HUES64 (cell line): Measurements from ENCODE around the gene NELFCD.
"Not testable (repeated sequence)": the region's sequence is repeated elsewhere in the genome, so short reads cannot be mapped to it uniquely, and the experiment has no call there.

Experiments used
- H3K27ac ChIP-seq: 2 replicates; pipeline ENCODE4 v1.7.0; 2013; ENCODE audit warnings: low read depth, low read length, inconsistent platforms
- H3K27me3 ChIP-seq: 2 replicates; pipeline ENCODE4 v1.6.1; 2013; ENCODE audit warnings: mild to moderate bottlenecking, low read length; ENCODE audit not compliant: insufficient read depth
- H3K36me3 ChIP-seq: 2 replicates; pipeline ENCODE4 v1.6.1; 2013; ENCODE audit warnings: mild to moderate bottlenecking, low read length; ENCODE audit not compliant: insufficient read depth
- H3K4me1 ChIP-seq: 2 replicates; pipeline ENCODE4 v1.6.1; 2013; ENCODE audit warnings: mild to moderate bottlenecking, low read length, moderate library complexity; ENCODE audit not compliant: insufficient read depth
- H3K4me3 ChIP-seq: 2 replicates; pipeline ENCODE4 v1.5.1; 2013; ENCODE audit warnings: mild to moderate bottlenecking, low read length, moderate library complexity
- H3K9ac ChIP-seq: 2 replicates; pipeline ENCODE4 v1.6.1; 2013; ENCODE audit warnings: mild to moderate bottlenecking, low read depth, low read length
- H3K9me3 ChIP-seq: 2 replicates; pipeline ENCODE4 v1.6.1; 2013; ENCODE audit warnings: low read depth, low read length; ENCODE audit not compliant: insufficient read depth
- WGBS: fragments of 150-250, 120-280 bp; methylation state at CpG from one replicate; pipeline ENCODE4 v1.1.7; 2013; ENCODE audit warnings: missing lambda C conversion rate; 5-methylcytosine and 5-hydroxymethylcytosine counted together

NELFCD gene

DNA sequence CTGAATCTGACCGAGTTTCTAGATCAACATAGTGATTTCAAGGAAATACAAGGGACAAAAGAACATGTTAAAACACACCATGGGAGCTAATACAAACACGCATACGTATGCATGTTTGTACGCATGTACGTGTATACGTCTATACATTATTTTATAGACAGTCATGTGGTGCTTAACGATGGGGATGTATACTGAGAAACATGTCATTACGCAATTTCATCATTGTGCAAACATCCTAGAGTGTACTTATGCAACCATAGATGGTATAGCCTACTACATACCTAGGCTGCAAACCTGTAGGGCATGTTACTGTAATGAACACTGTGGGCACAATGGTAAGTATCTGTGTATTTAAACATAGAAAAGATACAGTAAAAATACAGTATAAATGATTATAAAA, 25.0 kb upstream of the NELFCD start:
- no peaks in the 10 kb centered on the region for H3K9me3 ChIP-seq
- no peak overlapping the region for H3K4me3 ChIP-seq
- no peak overlapping the region for H3K27ac ChIP-seq
- no peak overlapping the region for H3K9ac ChIP-seq
- no peaks in the 10 kb centered on the region for H3K27me3 ChIP-seq
- WGBS: 97% methylated on average over 8 of the region's 8 CpGs
- no peaks in the 10 kb centered on the region for H3K36me3 ChIP-seq
- H3K4me1 ChIP-seq: no peaks in the 10 kb centered on the region

- Histone ChIP-seq H3K9ac (no peak overlapping the region), H3K27me3 (no peaks in the 10 kb centered on the region), H3K4me1 (no peaks in the 10 kb centered on the region), H3K27ac (no peak overlapping the region), H3K4me3 (no peak overlapping the region), H3K36me3 (no peaks in the 10 kb centered on the region), H3K9me3 (no peaks in the 10 kb centered on the region)
- 91% methylated on average over 6 of the region's 6 CpGs for WGBS
Measured at GRCh38 chr20:58959652-58960051, 21.4 kb upstream of the NELFCD start.

GRCh38 chr20:58963060-58963584, 17.9 kb upstream of the NELFCD start:
- Histone ChIP-seq H3K9ac (no peak overlapping the region), H3K4me1 (no peaks in the 10 kb centered on the region), H3K27ac (no peak overlapping the region), H3K4me3 (no peak overlapping the region), H3K9me3 (no peaks in the 10 kb centered on the region), H3K27me3 (no peaks in the 10 kb centered on the region), H3K36me3 (no peaks in the 10 kb centered on the region)
- 74% methylated on average over 6 of the region's 8 CpGs for WGBS

DNA sequence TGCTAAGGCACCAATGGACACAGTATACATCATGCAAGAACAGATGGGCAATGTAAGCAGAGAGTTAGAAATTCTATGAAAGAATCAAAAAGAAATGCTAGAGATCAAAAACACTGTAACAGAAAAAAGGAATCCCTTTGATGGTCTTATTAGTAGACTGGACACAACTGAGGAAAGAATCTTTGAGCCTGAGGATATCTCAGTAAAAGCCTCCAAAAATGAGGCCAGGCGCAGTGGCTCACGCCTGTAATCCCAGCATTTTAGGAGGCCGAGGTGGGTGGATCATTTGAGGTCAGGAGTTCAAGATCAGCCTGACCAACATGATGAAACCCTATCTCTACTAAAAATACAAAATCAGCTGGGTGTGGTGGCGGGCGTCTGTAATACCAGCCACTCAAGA, 17.1 kb upstream of the NELFCD start:
- not testable (repeated sequence) for H3K36me3 ChIP-seq, H3K9ac ChIP-seq, H3K4me1 ChIP-seq, H3K27ac ChIP-seq, H3K27me3 ChIP-seq, H3K9me3 ChIP-seq, H3K4me3 ChIP-seq
- WGBS: 86% methylated on average over 5 of the region's 5 CpGs

DNA sequence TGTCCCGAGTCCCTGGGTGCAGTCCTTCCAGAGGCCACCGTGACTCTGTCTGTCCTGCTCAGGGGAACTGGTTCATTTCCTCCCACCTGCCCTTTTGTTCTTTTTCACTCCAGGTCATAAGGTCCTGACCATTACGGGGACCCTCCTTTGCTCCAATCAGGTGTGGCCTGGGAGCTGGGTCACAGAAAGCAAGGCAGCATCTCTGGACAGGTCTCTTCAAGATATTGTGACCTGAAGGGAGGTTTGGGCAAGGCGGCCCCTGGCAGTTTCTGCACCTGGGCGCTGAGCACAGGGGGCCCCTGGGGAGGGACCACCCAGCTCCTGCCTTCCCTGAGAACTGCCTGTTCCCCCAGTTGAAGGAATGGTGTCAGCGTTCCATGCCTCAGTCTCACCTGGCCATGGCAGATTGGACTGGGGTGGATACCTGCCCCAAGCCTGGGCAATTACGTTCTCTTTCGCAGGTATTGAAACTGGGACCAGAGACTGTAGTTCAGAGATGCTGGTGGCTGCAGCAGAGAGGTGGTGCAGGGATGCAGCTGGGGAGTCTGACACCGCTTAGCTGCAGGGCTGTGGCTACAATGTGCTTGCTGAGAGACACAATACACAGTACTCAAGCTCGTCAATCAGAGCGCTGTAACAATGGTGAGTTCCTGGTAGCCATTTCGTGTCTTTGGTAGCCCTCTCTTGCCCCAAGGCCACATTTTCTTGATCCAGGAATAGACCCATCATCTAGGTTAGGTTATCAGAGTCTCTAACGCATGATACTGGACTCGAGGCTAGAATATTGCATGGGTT, 15.6 kb upstream of the NELFCD start:
- Histone ChIP-seq H3K4me1 (no peaks in the 10 kb centered on the region), H3K36me3 (no peaks in the 10 kb centered on the region), H3K9me3 (peaks cover 2% of the 10 kb centered on the region; the same call in 1 of the 2 replicates), H3K4me3 (no peak overlapping the region), H3K27me3 (no peaks in the 10 kb centered on the region), H3K27ac (no peak overlapping the region), H3K9ac (no peak overlapping the region)
- WGBS: 77% methylated on average over 14 of the region's 14 CpGs

DNA sequence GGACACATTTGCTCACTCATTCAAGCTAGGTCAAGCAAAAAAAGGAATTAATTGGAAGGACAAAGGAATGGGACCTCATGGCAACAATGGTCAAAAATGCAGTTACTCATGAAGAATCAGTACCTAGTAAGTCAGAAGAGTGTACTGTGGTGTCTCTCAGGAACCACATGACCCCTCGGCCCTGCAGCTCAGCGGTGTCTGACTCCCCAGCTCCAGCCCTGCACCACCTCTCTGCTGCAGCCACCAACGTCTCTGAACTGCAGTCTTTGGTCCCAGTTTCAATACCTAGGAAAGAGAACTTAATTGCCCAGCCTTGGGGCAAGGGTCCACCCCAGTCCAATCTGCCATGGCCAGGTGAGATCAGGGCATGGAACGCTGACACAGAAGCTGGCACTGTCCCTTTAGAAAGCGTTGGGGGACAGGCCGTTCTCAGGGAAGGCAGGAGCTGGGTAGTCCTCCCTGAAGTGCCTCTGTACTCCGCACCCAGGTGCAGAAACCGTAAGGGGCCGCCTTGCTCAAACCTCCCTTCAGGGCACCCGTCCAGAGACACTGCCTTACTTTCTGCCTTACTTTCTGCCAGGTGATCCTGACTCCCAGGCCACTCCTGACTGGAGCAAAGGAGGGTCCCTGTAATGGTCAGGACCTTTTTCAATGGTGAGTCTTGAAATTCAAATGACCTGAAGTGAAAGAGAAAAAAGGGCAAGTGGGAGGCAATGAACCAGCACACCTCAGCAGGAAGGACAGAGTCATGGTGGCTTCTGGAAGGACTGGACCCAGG, 13.2 kb upstream of the NELFCD start:
- no peak overlapping the region for H3K4me3 ChIP-seq
- peaks cover 2% of the 10 kb centered on the region; the same call in 1 of the 2 replicates for H3K9me3 ChIP-seq
- no peaks in the 10 kb centered on the region for H3K36me3 ChIP-seq
- no peaks in the 10 kb centered on the region for H3K27me3 ChIP-seq
- H3K4me1 ChIP-seq: no peaks in the 10 kb centered on the region
- 88% methylated on average over 10 of the region's 10 CpGs for WGBS
- no peak overlapping the region for H3K27ac ChIP-seq
- H3K9ac ChIP-seq: no peak overlapping the region

- Histone ChIP-seq H3K9ac (no peak overlapping the region), H3K27ac (no peak overlapping the region), H3K4me1 (no peaks in the 10 kb centered on the region), H3K4me3 (no peak overlapping the region), H3K36me3 (no peaks in the 10 kb centered on the region), H3K27me3 (no peaks in the 10 kb centered on the region), H3K9me3 (peaks cover 2% of the 10 kb centered on the region; the same call in 1 of the 2 replicates)
- WGBS: 72% methylated on average over 2 of the region's 2 CpGs
Measured at GRCh38 chr20:58969439-58969838, 11.6 kb upstream of the NELFCD start.

- no peaks in the 10 kb centered on the region for H3K4me1 ChIP-seq
- no peak overlapping the region for H3K27ac ChIP-seq
- H3K4me3 ChIP-seq: no peak overlapping the region
- no peaks in the 10 kb centered on the region for H3K36me3 ChIP-seq
- peaks cover 3% of the 10 kb centered on the region; the same call in 1 of the 2 replicates for H3K9me3 ChIP-seq
- 100% methylated on average over 1 of the region's 1 CpG for WGBS
- no peak overlapping the region for H3K9ac ChIP-seq
- no peaks in the 10 kb centered on the region for H3K27me3 ChIP-seq
Measured at GRCh38 chr20:58970146-58970545, 10.9 kb upstream of the NELFCD start.

DNA sequence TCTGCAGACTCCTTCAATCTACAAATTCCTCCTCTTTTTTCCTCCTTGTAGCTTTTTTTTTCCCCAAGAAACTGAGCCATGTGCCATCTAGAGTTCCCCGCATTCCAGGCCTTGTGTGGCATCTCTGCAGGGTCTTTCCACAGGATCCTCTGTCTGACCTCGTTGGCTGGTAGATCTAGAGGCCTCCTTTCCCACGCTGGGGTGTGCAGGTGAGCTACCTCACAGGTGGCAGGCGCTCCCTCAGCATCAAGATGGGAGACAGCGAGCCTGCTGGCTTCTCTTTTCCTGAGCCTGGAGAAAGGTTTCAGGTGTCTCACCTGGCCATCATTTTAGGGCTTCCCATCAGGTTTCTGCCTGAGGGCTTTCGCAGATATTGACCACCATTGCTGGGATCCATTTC, 9.6 kb upstream of the NELFCD start:
- no peak overlapping the region for H3K4me3 ChIP-seq
- H3K9me3 ChIP-seq: peaks cover 8% of the 10 kb centered on the region; the same call in 1 of the 2 replicates
- no peaks in the 10 kb centered on the region for H3K36me3 ChIP-seq
- no peaks in the 10 kb centered on the region for H3K4me1 ChIP-seq
- no peak overlapping the region for H3K9ac ChIP-seq
- H3K27ac ChIP-seq: no peak overlapping the region
- H3K27me3 ChIP-seq: no peaks in the 10 kb centered on the region
- 86% methylated on average over 6 of the region's 6 CpGs for WGBS

- no peak overlapping the region for H3K27ac ChIP-seq
- no peak overlapping the region for H3K9ac ChIP-seq
- H3K4me3 ChIP-seq: no peak overlapping the region
- 85% methylated on average over 4 of the region's 4 CpGs for WGBS
- H3K36me3 ChIP-seq: no peaks in the 10 kb centered on the region
- no peaks in the 10 kb centered on the region for H3K4me1 ChIP-seq
- no peaks in the 10 kb centered on the region for H3K27me3 ChIP-seq
- H3K9me3 ChIP-seq: peaks cover 8% of the 10 kb centered on the region; the same call in 1 of the 2 replicates
Measured at GRCh38 chr20:58973179-58973578, 7.9 kb upstream of the NELFCD start.

DNA sequence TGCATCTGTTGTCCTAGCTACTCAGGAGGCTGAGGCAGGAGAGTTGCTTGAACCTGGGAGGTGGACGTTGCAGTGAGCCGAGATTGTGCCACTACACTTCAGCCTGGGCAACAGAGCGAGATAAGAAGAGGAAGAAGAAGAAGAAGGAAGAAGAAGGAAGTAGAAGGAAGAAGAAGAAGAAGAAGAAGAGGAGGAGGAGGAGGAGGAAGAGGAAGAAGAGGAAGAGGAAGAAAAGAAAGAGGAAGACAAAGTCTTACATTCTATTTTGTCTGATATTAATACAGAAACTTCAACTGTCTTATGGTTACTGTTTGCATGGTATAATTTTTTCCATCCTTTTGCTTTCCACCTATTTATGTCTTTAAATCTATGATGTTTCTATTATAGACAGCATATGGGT, 7.2 kb upstream of the NELFCD start:
- Histone ChIP-seq H3K36me3 (no peaks in the 10 kb centered on the region), H3K27me3 (no peaks in the 10 kb centered on the region), H3K4me3 (no peak overlapping the region), H3K9me3 (peaks cover 8% of the 10 kb centered on the region; the same call in 1 of the 2 replicates), H3K9ac (no peak overlapping the region), H3K4me1 (no peaks in the 10 kb centered on the region), H3K27ac (no peak overlapping the region)
- 87% methylated on average over 3 of the region's 3 CpGs for WGBS
